GM06990 (cell line): Measurements from ENCODE around the gene KLHL35.

Experiments used
- DNase-seq: peaks from one replicate; pipeline ENCODE4 v3.0.0-alpha.2; 2011; ENCODE audit not compliant: insufficient read length; ENCODE audit errors: extremely low read depth
- H3K27me3 ChIP-seq: replicated peaks from 2 replicates; pipeline ENCODE4 v1.6.0; 2011; ENCODE audit warnings: low read length; ENCODE audit not compliant: control insufficient read depth, insufficient read depth
- H3K36me3 ChIP-seq: 2 replicates; pipeline ENCODE4 v1.5.1; 2011; ENCODE audit warnings: low read length; ENCODE audit not compliant: control insufficient read depth, insufficient read depth
- H3K4me3 ChIP-seq: replicated peaks from 2 replicates; pipeline ENCODE4 v1.5.1; 2011; ENCODE audit warnings: low read depth, mild to moderate bottlenecking, control low read depth, low read length
- TF ChIP-seq, protein P1 (sequence below): IDR thresholded peaks from 2 replicates; pipeline ENCODE4 v1.5.1; 2011; ENCODE audit warnings: low read length, control low read depth, mild to moderate bottlenecking, inconsistent platforms; ENCODE audit not compliant: insufficient read depth, poor library complexity, severe bottlenecking

Gene KLHL35

GRCh38 chr11:75465701-75466531 lies 32.9 kb upstream of the KLHL35 start:
- Histone ChIP-seq H3K36me3 (no peaks in the 10 kb centered on the region; the same call in 1 of the 2 replicates), H3K27me3 (no peaks in the 10 kb centered on the region; the same call in 1 of the 2 replicates), H3K4me3 (no peak overlapping the region)
- TF ChIP-seq, protein P1, sequence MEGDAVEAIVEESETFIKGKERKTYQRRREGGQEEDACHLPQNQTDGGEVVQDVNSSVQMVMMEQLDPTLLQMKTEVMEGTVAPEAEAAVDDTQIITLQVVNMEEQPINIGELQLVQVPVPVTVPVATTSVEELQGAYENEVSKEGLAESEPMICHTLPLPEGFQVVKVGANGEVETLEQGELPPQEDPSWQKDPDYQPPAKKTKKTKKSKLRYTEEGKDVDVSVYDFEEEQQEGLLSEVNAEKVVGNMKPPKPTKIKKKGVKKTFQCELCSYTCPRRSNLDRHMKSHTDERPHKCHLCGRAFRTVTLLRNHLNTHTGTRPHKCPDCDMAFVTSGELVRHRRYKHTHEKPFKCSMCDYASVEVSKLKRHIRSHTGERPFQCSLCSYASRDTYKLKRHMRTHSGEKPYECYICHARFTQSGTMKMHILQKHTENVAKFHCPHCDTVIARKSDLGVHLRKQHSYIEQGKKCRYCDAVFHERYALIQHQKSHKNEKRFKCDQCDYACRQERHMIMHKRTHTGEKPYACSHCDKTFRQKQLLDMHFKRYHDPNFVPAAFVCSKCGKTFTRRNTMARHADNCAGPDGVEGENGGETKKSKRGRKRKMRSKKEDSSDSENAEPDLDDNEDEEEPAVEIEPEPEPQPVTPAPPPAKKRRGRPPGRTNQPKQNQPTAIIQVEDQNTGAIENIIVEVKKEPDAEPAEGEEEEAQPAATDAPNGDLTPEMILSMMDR, result no peak
- no peak for DNase-seq

DNA sequence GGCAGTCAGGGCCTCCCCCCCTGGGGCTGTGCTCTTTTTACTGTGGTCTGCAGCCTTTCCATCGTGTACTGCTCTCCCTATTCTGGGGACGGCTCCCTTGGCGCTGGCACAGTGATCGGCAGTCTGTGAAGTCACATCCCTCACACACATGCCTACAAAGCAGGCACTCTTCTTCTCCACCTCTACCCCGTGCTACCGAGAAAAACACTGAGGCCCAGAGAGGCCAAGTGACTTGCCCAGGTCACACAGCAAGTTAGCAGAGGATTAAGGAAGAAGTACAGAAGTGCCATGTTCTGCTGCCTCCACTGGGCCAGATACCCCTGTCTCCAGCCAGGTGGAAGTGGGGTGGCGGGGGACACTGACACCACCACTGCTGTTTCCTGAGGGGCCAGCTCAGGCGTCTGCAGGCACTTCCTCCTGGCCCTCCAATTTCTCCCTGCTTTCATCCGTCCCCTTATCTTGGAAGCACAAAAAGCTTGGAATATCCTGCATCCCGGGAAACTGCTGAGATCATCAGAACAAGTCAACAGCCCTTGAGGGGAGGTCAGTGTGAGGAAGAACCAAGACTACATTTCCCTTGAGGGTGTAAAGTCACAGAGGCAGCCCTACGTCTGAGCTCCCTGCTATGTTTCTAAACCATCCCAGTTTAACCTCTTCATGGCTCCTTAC lies 30.2 kb upstream of the KLHL35 start:
- no peaks in the 10 kb centered on the region for H3K36me3 ChIP-seq
- H3K4me3 ChIP-seq, result no peak overlapping the region
- H3K27me3 ChIP-seq, result no peaks in the 10 kb centered on the region; the same call in 1 of the 2 replicates
- DNase-seq, result no peak
- TF ChIP-seq, protein P1, result no peak

- no peaks in the 10 kb centered on the region for H3K36me3 ChIP-seq
- no peak for DNase-seq
- H3K27me3 ChIP-seq, result no peaks in the 10 kb centered on the region; the same call in 1 of the 2 replicates
- TF ChIP-seq, protein P1, result no peak
- H3K4me3 ChIP-seq, result no peak overlapping the region
Measured at GRCh38 chr11:75462117-75462653, 29.2 kb upstream of the KLHL35 start.

DNA sequence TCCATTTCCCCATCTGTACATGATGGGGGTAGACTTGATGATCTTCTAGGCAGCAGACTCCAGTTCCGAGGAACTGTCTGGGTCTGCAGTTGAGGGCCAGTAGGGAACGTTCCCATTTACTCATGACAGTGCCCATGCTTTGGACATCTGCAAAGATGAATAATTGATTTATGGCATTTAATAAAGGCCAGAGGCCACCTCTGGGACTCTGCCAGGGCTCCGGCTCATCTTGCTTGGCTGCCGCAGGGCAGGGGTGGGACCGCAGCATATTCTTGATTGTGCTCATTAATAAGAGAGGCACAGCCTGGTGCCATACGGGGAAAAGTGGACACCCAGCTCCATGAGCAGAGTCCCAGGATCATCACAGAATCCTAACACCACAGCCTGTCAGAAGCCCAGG lies 28.1 kb upstream of the KLHL35 start:
- Histone ChIP-seq H3K36me3 (no peaks in the 10 kb centered on the region), H3K4me3 (no peak overlapping the region), H3K27me3 (no peaks in the 10 kb centered on the region; the same call in 1 of the 2 replicates)
- TF ChIP-seq, protein P1, result no peak
- DNase-seq, result no peak

DNA sequence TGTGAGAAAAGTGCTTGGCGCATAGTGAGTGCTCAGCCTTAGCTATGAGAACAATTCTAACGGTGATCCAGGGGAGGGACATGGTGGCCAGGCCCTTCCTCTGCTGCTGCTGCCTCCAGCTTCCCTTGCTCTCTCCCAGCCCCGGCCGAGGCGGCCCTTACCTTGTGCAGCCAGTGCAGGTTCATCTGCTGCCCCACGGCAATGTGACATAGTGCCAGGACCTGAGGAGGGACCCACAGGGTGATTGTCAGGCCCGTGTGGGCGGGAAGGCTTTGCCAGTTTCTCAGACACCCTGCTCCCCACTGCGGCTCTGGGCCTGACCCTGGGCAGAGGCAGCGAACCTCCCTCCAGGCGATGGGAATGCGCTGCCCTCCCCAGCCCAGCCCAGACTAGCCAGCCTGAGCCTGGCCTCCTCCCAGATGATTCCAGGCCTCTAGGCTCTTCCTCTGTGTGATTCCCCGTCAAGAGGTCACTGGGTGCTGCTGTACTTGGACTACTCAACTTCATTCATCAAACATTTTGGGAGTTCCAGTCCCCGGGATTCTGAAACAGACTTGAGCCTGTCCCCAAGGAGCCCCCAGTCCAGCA lies 23.7 kb upstream of the KLHL35 start:
- no peak for DNase-seq
- no peaks in the 10 kb centered on the region for H3K36me3 ChIP-seq
- no peak overlapping the region for H3K4me3 ChIP-seq
- TF ChIP-seq, protein P1, result no peak
- no peaks in the 10 kb centered on the region for H3K27me3 ChIP-seq
